Calu3 (cell line): ENCODE results near the gene NRTN. TPM values are rescaled to one million over a fixed set of nuclear protein-coding genes. Genes with fewer than 3 reads are reported as not detected.
A peak's percentile ranks its signal among the peaks of the same experiment; 100 is the strongest.

Experiments used
- BruUV-seq: library from RNA; stranded (reverse); fragments of 400-500 nt; replicated peaks from 2 replicates; lab custom pipeline; 2021; lab: Mats Ljungman, UMichigan
- CTCF ChIA-PET: fragments of 300-600 bp; sonication (Branson Sonifier 250); formaldehyde crosslinking; loops from one replicate; lab custom pipeline; 2022; ENCODE audit warnings: antibody characterized with exemption; lab: Charles Lee
- DNase-seq: peaks from one replicate; pipeline ENCODE4 v3.0.0; 2022
- H3K27ac Mint-ChIP-seq: one replicate; pipeline ENCODE4 v1.8.0; 2022; ENCODE audit warnings: mixed read lengths; ENCODE audit not compliant: unreplicated experiment
- H3K27me3 Mint-ChIP-seq: one replicate; pipeline ENCODE4 v1.8.0; 2022; ENCODE audit warnings: mixed read lengths; ENCODE audit not compliant: unreplicated experiment
- H3K36me3 Mint-ChIP-seq: one replicate; pipeline ENCODE4 v1.8.0; 2022; ENCODE audit warnings: mild to moderate bottlenecking, moderate library complexity, mixed read lengths; ENCODE audit not compliant: insufficient read depth, unreplicated experiment
- H3K4me1 Mint-ChIP-seq: one replicate; pipeline ENCODE4 v1.8.0; 2022; ENCODE audit warnings: mild to moderate bottlenecking, low read depth, mixed read lengths; ENCODE audit not compliant: unreplicated experiment
- H3K4me3 Mint-ChIP-seq: one replicate; pipeline ENCODE4 v1.8.0; 2022; ENCODE audit warnings: mild to moderate bottlenecking, low read depth, moderate library complexity, mixed read lengths; ENCODE audit not compliant: unreplicated experiment
- H3K9me3 Mint-ChIP-seq: one replicate; pipeline ENCODE4 v1.8.0; 2022; ENCODE audit warnings: low read depth, mixed read lengths; ENCODE audit not compliant: unreplicated experiment
- intact Hi-C: fragments of 100-400 bp; cut with micrococcal nuclease; formaldehyde crosslinking; loops from one replicate; pipeline ENCODE4 v1.10.0; 2022; ENCODE audit not compliant: unreplicated experiment
- total RNA-seq: library from RNA; stranded (reverse); gene quantifications from 2 replicates; pipeline ENCODE4 v1.2.3, GENCODE V29; 2022
- TF ChIP-seq, protein P1 (sequence below): fragments of 200-600 bp; IDR thresholded peaks from one replicate; pipeline ENCODE4 v1.8.0; 2022; ENCODE audit warnings: antibody characterized with exemption; ENCODE audit not compliant: unreplicated experiment

Gene NRTN
- total RNA-seq, 1 experiment from 2014 or later: 5.4 TPM

GRCh38 chr19:5823579-5824281 is 18.9 kb downstream of the NRTN start:
- Mint-ChIP-seq H3K27ac (no peak overlapping the region), H3K4me3 (no peak overlapping the region), H3K36me3 (peaks cover 17% of the 10 kb centered on the region), H3K27me3 (no peaks in the 10 kb centered on the region), H3K4me1 (peaks cover 9% of the 10 kb centered on the region), H3K9me3 (no peaks in the 10 kb centered on the region)
- peak; percentile 46 for DNase-seq
- TF ChIP-seq, protein P1, sequence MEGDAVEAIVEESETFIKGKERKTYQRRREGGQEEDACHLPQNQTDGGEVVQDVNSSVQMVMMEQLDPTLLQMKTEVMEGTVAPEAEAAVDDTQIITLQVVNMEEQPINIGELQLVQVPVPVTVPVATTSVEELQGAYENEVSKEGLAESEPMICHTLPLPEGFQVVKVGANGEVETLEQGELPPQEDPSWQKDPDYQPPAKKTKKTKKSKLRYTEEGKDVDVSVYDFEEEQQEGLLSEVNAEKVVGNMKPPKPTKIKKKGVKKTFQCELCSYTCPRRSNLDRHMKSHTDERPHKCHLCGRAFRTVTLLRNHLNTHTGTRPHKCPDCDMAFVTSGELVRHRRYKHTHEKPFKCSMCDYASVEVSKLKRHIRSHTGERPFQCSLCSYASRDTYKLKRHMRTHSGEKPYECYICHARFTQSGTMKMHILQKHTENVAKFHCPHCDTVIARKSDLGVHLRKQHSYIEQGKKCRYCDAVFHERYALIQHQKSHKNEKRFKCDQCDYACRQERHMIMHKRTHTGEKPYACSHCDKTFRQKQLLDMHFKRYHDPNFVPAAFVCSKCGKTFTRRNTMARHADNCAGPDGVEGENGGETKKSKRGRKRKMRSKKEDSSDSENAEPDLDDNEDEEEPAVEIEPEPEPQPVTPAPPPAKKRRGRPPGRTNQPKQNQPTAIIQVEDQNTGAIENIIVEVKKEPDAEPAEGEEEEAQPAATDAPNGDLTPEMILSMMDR: peak; percentile 17
- CTCF ChIA-PET: no interaction called here
- no TSS peak for BruUV-seq
- intact Hi-C loops: no loop called here

- CTCF ChIA-PET: no interaction called here
- H3K4me1 Mint-ChIP-seq: peaks cover 9% of the 10 kb centered on the region
- BruUV-seq: no TSS peak
- TF ChIP-seq, protein P1: no peak
- intact Hi-C loops: no loop called here
- no peak for DNase-seq
- H3K9me3 Mint-ChIP-seq: no peaks in the 10 kb centered on the region
- H3K27me3 Mint-ChIP-seq: no peaks in the 10 kb centered on the region
- no peak overlapping the region for H3K27ac Mint-ChIP-seq
- peaks cover 17% of the 10 kb centered on the region for H3K36me3 Mint-ChIP-seq
- no peak overlapping the region for H3K4me3 Mint-ChIP-seq
Observed at GRCh38 chr19:5824751-5825150, 19.9 kb downstream of the NRTN start.

GRCh38 chr19:5825178-5825577 is 20.3 kb downstream of the NRTN start:
- H3K4me1 Mint-ChIP-seq: peaks cover 9% of the 10 kb centered on the region
- CTCF ChIA-PET: no interaction called here
- no peak for DNase-seq
- BruUV-seq: no TSS peak
- H3K9me3 Mint-ChIP-seq: no peaks in the 10 kb centered on the region
- intact Hi-C loops: no loop called here
- TF ChIP-seq, protein P1: no peak
- H3K4me3 Mint-ChIP-seq: no peak overlapping the region
- H3K27me3 Mint-ChIP-seq: no peaks in the 10 kb centered on the region
- H3K27ac Mint-ChIP-seq: no peak overlapping the region
- peaks cover 17% of the 10 kb centered on the region for H3K36me3 Mint-ChIP-seq

GRCh38 chr19:5826531-5827341 is 21.9 kb downstream of the NRTN start:
- TF ChIP-seq, protein P1: no peak
- Mint-ChIP-seq H3K27me3 (no peaks in the 10 kb centered on the region), H3K9me3 (no peaks in the 10 kb centered on the region), H3K4me1 (peaks cover 9% of the 10 kb centered on the region), H3K27ac (no peak overlapping the region), H3K4me3 (peak overlapping the region; percentile 14), H3K36me3 (peaks cover 12% of the 10 kb centered on the region)
- DNase-seq: peak; percentile 58
- intact Hi-C loops: no loop called here
- CTCF ChIA-PET: no interaction called here
- no TSS peak for BruUV-seq
